K562 (cell line): ENCODE data around the gene POLN. TPM values are rescaled to one million over a fixed set of nuclear protein-coding genes. Genes with fewer than 3 reads are reported as not detected.

ENCODE experiments used
- ATAC-seq: fragments of 200-7000 bp; cut with Tn5 transposase; 3 replicates; pipeline ENCODE4 v1.9.1; 2020; ENCODE audit warnings: moderate library complexity
- BruUV-seq: library from RNA; stranded (reverse); fragments of 400-500 nt; replicated peaks from 2 replicates; lab custom pipeline; 2021; lab: Mats Ljungman, UMichigan
- CTCF ChIA-PET: fragments of 300-600 bp; formaldehyde crosslinking; extraction: SDS; loops from one replicate; lab custom pipeline; 2021; ENCODE audit warnings: low intra/inter-chr PET ratio; lab: Yijun Ruan, JAX
- POLR2A ChIA-PET: fragments of 300-600, 350-650 bp; sonication (Branson Sonifier 250); formaldehyde crosslinking; extraction: SDS; loops from one replicate; lab custom pipeline; 2021; ENCODE audit warnings: antibody characterized with exemption, inconsistent platforms; lab: Yijun Ruan, JAX
- DNase-seq, 4 experiments: peaks; one replicate each; pipeline versions ENCODE4 v3.0.0 to v3.0.0-alpha.2; 2011 to 2018; ENCODE audit warnings: low spot score in 3 of 4, mixed read lengths in 3 of 4; ENCODE audit errors: extremely low read depth in 1 of 4
- FAIRE-seq: peaks from 2 replicates; lab custom pipeline; 2011; peaks lifted over from hg19 to GRCh38; lab: Jason Lieb, UNC
- H2AFZ ChIP-seq: 2 replicates; pipeline ENCODE4 v1.6.0; 2011; ENCODE audit warnings: low read depth, low read length, control low read depth, inconsistent platforms
- H3K27ac ChIP-seq: fragments of 200-600 bp; 3 replicates; pipeline ENCODE4 v1.8.0; 2011; ENCODE audit warnings: low read depth, mild to moderate bottlenecking, control low read depth, inconsistent platforms, low read length, moderate library complexity, mixed read lengths; ENCODE audit errors: extremely low read depth
- H3K27me3 ChIP-seq, 2 experiments: fragments of 300-600 bp in 1 of 2; 2 replicates in 1 of 2; 3 replicates in 1 of 2; pipeline versions ENCODE4 v1.6.0 to v1.8.0; 2011; ENCODE audit warnings: inconsistent platforms in 2 of 2, low read length in 2 of 2, mild to moderate bottlenecking in 1 of 2, mixed read lengths in 1 of 2, moderate library complexity in 1 of 2; ENCODE audit not compliant: control insufficient read depth in 2 of 2, insufficient read depth in 2 of 2
- H3K36me3 ChIP-seq: fragments of 300-600 bp; 3 replicates; pipeline ENCODE4 v1.8.0; 2011; ENCODE audit warnings: mild to moderate bottlenecking, low read length, inconsistent platforms; ENCODE audit not compliant: control insufficient read depth, insufficient read depth
- H3K4me1 ChIP-seq, 2 experiments: fragments of 200-600 bp in 1 of 2; replicated peaks in 1 of 2; 2 replicates in 1 of 2; 3 replicates in 1 of 2; pipeline versions ENCODE4 v1.5.1 to v1.8.0; 2011; ENCODE audit warnings: inconsistent platforms in 2 of 2, low read length in 2 of 2, mild to moderate bottlenecking in 1 of 2, mixed read lengths in 1 of 2, moderate library complexity in 1 of 2; ENCODE audit not compliant: control insufficient read depth in 2 of 2, insufficient read depth in 2 of 2
- H3K4me2 ChIP-seq: 2 replicates; pipeline ENCODE4 v1.6.1; 2011; ENCODE audit warnings: low read length, control low read depth, inconsistent platforms, mixed read lengths; ENCODE audit not compliant: insufficient read depth
- H3K4me3 ChIP-seq: fragments of 200-600 bp; sonication (generic), shearing (Covaris generic); 2 replicates; pipeline ENCODE4 v1.5.1; 2016; ENCODE audit warnings: control low read depth, inconsistent platforms
- H3K79me2 ChIP-seq: fragments of 200-600 bp; 3 replicates; pipeline ENCODE4 v1.8.0; 2011; ENCODE audit warnings: low read length, inconsistent platforms; ENCODE audit not compliant: control insufficient read depth, insufficient read depth
- H3K9ac ChIP-seq, 2 experiments: 2 replicates each; pipeline versions ENCODE4 v1.6.0 to v1.6.1; 2011; ENCODE audit warnings: low read depth in 2 of 2, low read length in 2 of 2, control low read depth in 1 of 2, inconsistent platforms in 1 of 2, mild to moderate bottlenecking in 1 of 2, mixed read lengths in 1 of 2; ENCODE audit not compliant: insufficient read depth in 1 of 2
- H3K9me1 ChIP-seq: one replicate; pipeline ENCODE4 v1.6.0; 2011; ENCODE audit warnings: inconsistent platforms, mild to moderate bottlenecking, low read length, moderate library complexity; ENCODE audit not compliant: control insufficient read depth, insufficient read depth
- H3K9me3 ChIP-seq: replicated peaks from 2 replicates; pipeline ENCODE4 v1.5.1; 2011; ENCODE audit warnings: low read depth, low read length, inconsistent platforms; ENCODE audit not compliant: control insufficient read depth, insufficient read depth
- H4K20me1 ChIP-seq: replicated peaks from 2 replicates; pipeline ENCODE4 v1.6.1; 2011; ENCODE audit warnings: low read length, inconsistent platforms, mixed read lengths; ENCODE audit not compliant: control insufficient read depth, insufficient read depth
- BCOR ChIP-seq: fragments of 450-650 bp; IDR thresholded peaks from 2 replicates; pipeline ENCODE4 v1.6.1; 2016
- CBX2 ChIP-seq: fragments of 200-600 bp; sonication (generic); IDR thresholded peaks from one replicate; pipeline ENCODE4 v1.6.1; 2012; ENCODE audit warnings: mild to moderate bottlenecking, low read length, inconsistent platforms; ENCODE audit not compliant: insufficient read depth, poor library complexity, severe bottlenecking
- CBX8 ChIP-seq: fragments of 200-600 bp; sonication (generic); IDR thresholded peaks from 2 replicates; pipeline ENCODE4 v1.6.1; 2012; ENCODE audit warnings: borderline replicate concordance, mixed run types, low read depth, mild to moderate bottlenecking, moderate library complexity, mixed read lengths, low read length, control low read depth, inconsistent platforms; ENCODE audit not compliant: poor library complexity, severe bottlenecking; ENCODE audit errors: extremely low read depth
- HMG20A ChIP-seq: fragments of 450-650 bp; formaldehyde crosslinking; conservative IDR thresholded peaks from 2 replicates; pipeline ENCODE4 v1.4.0; 2020; ENCODE audit warnings: mild to moderate bottlenecking, mixed read lengths
- KDM1A ChIP-seq, 2 experiments: fragments of 450-650 bp; IDR thresholded peaks; 2 replicates each; pipeline ENCODE4 v1.6.1; 2016; ENCODE audit warnings: mild to moderate bottlenecking in 2 of 2
- NBN ChIP-seq: fragments of 450-650 bp; IDR thresholded peaks from 2 replicates; pipeline ENCODE4 v1.6.1; 2016; ENCODE audit warnings: low read depth, mild to moderate bottlenecking
- RCOR1 ChIP-seq, 2 experiments: IDR thresholded peaks; 2 replicates each; pipeline ENCODE4 v1.6.1; 2012; ENCODE audit warnings: low read depth in 2 of 2, low read length in 2 of 2, borderline replicate concordance in 1 of 2, improper control_type of control experiment in 1 of 2
- SMARCA5 ChIP-seq: fragments of 450-650 bp; IDR thresholded peaks from 2 replicates; pipeline ENCODE4 v1.6.1; 2016
- ZFP36 ChIP-seq: fragments of 150-350 bp; IDR thresholded peaks from 2 replicates; pipeline ENCODE4 v1.6.1; 2018; ENCODE audit warnings: low read length, low read depth; ENCODE audit not compliant: partially characterized antibody
- ZNF146 ChIP-seq: IDR thresholded peaks from one replicate; pipeline ENCODE4 v1.6.1; 2018; ENCODE audit warnings: missing compliant biosample characterization; ENCODE audit not compliant: unreplicated experiment
- ZNF384 ChIP-seq: IDR thresholded peaks from 2 replicates; pipeline ENCODE4 v1.6.1; 2012; ENCODE audit warnings: low read depth, low read length, improper control_type of control experiment
- WGBS: fragments of 100-300 bp; shearing (Covaris generic); methylation state at CpG from one replicate; pipeline ENCODE4 v1.1.6; 2016; ENCODE audit warnings: low coverage, mixed read lengths; ENCODE audit not compliant: insufficient coverage; ENCODE audit errors: missing lambda C conversion rate; 5-methylcytosine and 5-hydroxymethylcytosine counted together
- in situ Hi-C: fragments of 300-500 bp; cut with MboI; formaldehyde crosslinking; loops from 4 replicates; pipeline ENCODE4 v1.15.0; 2018; ENCODE audit warnings: inconsistent platforms, mixed read lengths
- intact Hi-C: fragments of 100-400 bp; cut with micrococcal nuclease; formaldehyde crosslinking; loops from 2 replicates; pipeline ENCODE4 v1.14.2; 2022
- polyA plus RNA-seq, 8 experiments: library from polyadenylated mRNA; depleted of rRNA in 4 of 8; stranded (reverse) in 5 of 8; unstranded in 3 of 8; fragments of >200 nt; fragmentation: Nextera tagmentation in 2 of 8; fragmentation: Illumina TruSeq in 1 of 8; extraction: Ambion mirVana in 2 of 8; extraction: Trizol in 1 of 8; gene quantifications; 2 replicates each; pipeline versions ENCODE4 v1.2.1 to v1.2.3, GENCODE V29; 2011 to 2014; ENCODE audit warnings: inconsistent platforms in 1 of 8, missing spikeins in 1 of 8
- total RNA-seq, 7 experiments: library from RNA; depleted of rRNA in 6 of 7; stranded (reverse); fragments of >200 nt in 6 of 7; fragmentation: Illumina TruSeq in 2 of 7; extraction: Trizol in 2 of 7; gene quantifications; 2 replicates each; pipeline versions ENCODE4 v1.2.1 to v1.2.3, GENCODE V29; 2011 to 2021; ENCODE audit warnings: low replicate concordance in 1 of 7
- TF ChIP-seq, protein P1 (sequence below): sonication (generic); formaldehyde crosslinking; IDR thresholded peaks from 2 replicates; pipeline ENCODE4 v1.8.0; 2023; ENCODE audit warnings: missing genetic modification reagents, mild to moderate bottlenecking, borderline replicate concordance
- TF ChIP-seq, protein P2 (sequence below), 2 experiments: fragments of 200-800 bp in 1 of 2; sonication (Bioruptor generic) in 1 of 2; sonication (generic) in 1 of 2; formaldehyde crosslinking in 1 of 2; IDR thresholded peaks in 1 of 2; conservative IDR thresholded peaks in 1 of 2; 2 replicates each; pipeline versions ENCODE4 v1.5.0 to v1.6.1; 2016 to 2020; ENCODE audit warnings: missing compliant biosample characterization in 1 of 2, missing genetic modification characterization in 1 of 2, missing genetic modification reagents in 1 of 2

The POLN gene
- total and polyA plus RNA-seq, 9 of the 15 experiments (the other 6 are each of a cell fraction or from before 2014, with no cell fraction given) = 0.08 to 0.91 (median 0.32) TPM

DNA sequence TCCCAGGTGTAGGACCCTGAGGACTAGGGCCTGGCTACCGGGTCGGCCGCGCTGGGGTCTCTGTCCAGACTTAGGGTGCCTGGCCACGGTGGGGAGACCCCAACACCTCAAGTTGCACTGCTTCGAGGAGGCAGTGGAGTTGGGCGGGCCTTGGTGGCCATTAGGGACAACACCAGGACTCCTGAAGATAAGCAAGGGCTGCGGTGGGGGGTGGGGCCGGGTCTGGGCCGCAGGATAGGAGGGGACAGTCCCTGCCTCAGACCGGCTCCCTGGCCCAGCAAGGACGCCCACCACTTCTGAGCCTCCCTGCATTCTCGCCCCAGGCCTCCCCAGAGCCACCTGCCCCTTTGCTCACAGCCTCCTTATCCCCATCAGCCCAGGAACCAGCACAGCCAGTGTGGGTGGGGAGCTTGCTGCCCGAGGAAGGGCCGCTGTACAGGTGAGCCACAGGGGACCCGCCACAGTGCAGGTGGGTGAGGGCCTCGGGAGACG is 25.4 kb upstream of the POLN start (continued):
- no peak for TF ChIP-seq CBX2
- TF ChIP-seq, all 486 proteins: peak for 35

DNA sequence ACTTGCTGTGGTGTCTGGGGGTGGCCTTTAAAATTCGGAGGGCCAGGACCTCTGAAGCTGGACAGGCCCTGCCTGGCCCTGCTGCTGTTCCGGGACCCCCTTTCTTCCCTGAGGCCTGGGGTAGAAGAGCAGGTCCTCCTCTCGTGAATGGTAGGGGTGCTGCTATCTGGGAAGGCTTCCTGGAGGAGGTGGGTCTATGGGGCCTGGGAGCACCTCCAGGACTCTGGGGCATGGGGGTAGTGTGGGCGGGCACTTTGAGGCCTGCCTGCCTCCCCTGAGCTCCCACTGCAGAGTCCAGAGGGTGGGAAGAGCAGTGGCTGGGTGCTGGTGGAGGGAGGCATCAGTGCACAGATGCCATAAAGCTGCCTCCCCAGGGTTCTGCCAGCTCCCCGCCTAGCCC is 24.9 kb upstream of the POLN start:
- Histone ChIP-seq H3K9me1 (no peaks in the 10 kb centered on the region), H3K36me3 (peaks cover 2% of the 10 kb centered on the region; the same call in 1 of the 3 replicates), H3K4me2 (peak overlapping the region; percentile 51), H2AFZ (peak overlapping the region; percentile 91), H3K4me1 (peaks cover 15 to 81% of the 10 kb centered on the region in 2 experiments), H3K27ac (peak overlapping the region; percentile 67), H3K9ac (peak overlapping the region; percentile 58 to 82), H3K4me3 (no peak overlapping the region), H3K79me2 (no peaks in the 10 kb centered on the region), H4K20me1 (no peaks in the 10 kb centered on the region), H3K27me3 (no peaks in the 10 kb centered on the region), H3K9me3 (no peaks in the 10 kb centered on the region)
- ATAC-seq (no peak), FAIRE-seq (no peak), DNase-seq (no peak)
- 51% methylated on average over 4 of the region's 5 CpGs for WGBS
- BruUV-seq = no TSS peak
- ChIA-PET CTCF (no interaction called here), POLR2A (interaction anchor here (0.5 to 1.1 kb wide), 3 partner anchors 10 to 382 kb away, joined by 3 to 5 read pairs (median 4); no protein-coding TSS in a partner anchor)
- intact Hi-C loops (no loop called here), in situ Hi-C loops (no loop called here)
- 0 out of 2 replicates have a peak, but pooled peaks have one; percentile 69 for TF ChIP-seq SMARCA5
- TF ChIP-seq RCOR1 (IDR thresholded peaks at IDR 0.05; ENCODE audit: borderline replicate concordance in 1 of 2, low read depth in 2 of 2, low read length in 2 of 2) = peak in 1 of 2 experiments; percentile 9; a peak in 1 of 4 replicates
- peak in 1 of 2 experiments; percentile 70; a peak in 2 of 4 replicates for TF ChIP-seq KDM1A (IDR thresholded peaks at IDR 0.05)
- TF ChIP-seq CBX8 = no peak
- TF ChIP-seq, protein P1, sequence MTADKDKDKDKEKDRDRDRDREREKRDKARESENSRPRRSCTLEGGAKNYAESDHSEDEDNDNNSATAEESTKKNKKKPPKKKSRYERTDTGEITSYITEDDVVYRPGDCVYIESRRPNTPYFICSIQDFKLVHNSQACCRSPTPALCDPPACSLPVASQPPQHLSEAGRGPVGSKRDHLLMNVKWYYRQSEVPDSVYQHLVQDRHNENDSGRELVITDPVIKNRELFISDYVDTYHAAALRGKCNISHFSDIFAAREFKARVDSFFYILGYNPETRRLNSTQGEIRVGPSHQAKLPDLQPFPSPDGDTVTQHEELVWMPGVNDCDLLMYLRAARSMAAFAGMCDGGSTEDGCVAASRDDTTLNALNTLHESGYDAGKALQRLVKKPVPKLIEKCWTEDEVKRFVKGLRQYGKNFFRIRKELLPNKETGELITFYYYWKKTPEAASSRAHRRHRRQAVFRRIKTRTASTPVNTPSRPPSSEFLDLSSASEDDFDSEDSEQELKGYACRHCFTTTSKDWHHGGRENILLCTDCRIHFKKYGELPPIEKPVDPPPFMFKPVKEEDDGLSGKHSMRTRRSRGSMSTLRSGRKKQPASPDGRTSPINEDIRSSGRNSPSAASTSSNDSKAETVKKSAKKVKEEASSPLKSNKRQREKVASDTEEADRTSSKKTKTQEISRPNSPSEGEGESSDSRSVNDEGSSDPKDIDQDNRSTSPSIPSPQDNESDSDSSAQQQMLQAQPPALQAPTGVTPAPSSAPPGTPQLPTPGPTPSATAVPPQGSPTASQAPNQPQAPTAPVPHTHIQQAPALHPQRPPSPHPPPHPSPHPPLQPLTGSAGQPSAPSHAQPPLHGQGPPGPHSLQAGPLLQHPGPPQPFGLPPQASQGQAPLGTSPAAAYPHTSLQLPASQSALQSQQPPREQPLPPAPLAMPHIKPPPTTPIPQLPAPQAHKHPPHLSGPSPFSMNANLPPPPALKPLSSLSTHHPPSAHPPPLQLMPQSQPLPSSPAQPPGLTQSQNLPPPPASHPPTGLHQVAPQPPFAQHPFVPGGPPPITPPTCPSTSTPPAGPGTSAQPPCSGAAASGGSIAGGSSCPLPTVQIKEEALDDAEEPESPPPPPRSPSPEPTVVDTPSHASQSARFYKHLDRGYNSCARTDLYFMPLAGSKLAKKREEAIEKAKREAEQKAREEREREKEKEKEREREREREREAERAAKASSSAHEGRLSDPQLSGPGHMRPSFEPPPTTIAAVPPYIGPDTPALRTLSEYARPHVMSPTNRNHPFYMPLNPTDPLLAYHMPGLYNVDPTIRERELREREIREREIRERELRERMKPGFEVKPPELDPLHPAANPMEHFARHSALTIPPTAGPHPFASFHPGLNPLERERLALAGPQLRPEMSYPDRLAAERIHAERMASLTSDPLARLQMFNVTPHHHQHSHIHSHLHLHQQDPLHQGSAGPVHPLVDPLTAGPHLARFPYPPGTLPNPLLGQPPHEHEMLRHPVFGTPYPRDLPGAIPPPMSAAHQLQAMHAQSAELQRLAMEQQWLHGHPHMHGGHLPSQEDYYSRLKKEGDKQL (CRISPR knock-in tag) = 0 out of 2 replicates have a peak, but pooled peaks have one; percentile 49
- no peak for TF ChIP-seq HMG20A (CRISPR knock-in tag)
- TF ChIP-seq ZFP36 = peak; percentile 99
- TF ChIP-seq, protein P2, sequence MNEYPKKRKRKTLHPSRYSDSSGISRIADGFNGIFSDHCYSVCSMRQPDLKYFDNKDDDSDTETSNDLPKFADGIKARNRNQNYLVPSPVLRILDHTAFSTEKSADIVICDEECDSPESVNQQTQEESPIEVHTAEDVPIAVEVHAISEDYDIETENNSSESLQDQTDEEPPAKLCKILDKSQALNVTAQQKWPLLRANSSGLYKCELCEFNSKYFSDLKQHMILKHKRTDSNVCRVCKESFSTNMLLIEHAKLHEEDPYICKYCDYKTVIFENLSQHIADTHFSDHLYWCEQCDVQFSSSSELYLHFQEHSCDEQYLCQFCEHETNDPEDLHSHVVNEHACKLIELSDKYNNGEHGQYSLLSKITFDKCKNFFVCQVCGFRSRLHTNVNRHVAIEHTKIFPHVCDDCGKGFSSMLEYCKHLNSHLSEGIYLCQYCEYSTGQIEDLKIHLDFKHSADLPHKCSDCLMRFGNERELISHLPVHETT (CRISPR knock-in tag; conservative IDR thresholded peaks at IDR 0.05 in 1 of 2, IDR thresholded peaks at IDR 0.05 in 1 of 2) = 0 out of 4 replicates have a peak, but pooled peaks of 1 of the 2 experiments have one; percentile 0
- TF ChIP-seq NBN = no peak
- no peak for TF ChIP-seq ZNF146 (CRISPR knock-in tag)
- TF ChIP-seq ZNF384 = no peak
- peak; percentile 84 for TF ChIP-seq BCOR
